Right lobe of liver (tissue), 6 donors: ENCODE data around the gene IGSF21. TPM values are rescaled to one million over a fixed set of nuclear protein-coding genes. Genes with fewer than 3 reads are reported as not detected.

Experiments used
- ATAC-seq, 4 donors: fragments of 200-7000 bp; cut with Tn5 transposase; one replicate each; pipeline ENCODE4 v1.9.1; 2020; ENCODE audit warnings: mild to moderate bottlenecking in 4 of 4, moderate library complexity in 4 of 4
- DNase-seq, 3 donors: peaks; one replicate each; pipeline ENCODE4 v3.0.0-alpha.2; 2020
- H3K27ac ChIP-seq, 3 donors: fragments of 200-600 bp; one replicate each; pipeline ENCODE4 v1.8.0; 2022
- H3K27me3 ChIP-seq, 2 donors: fragments of 200-600 bp; one replicate each; pipeline ENCODE4 v1.8.0; 2022
- H3K36me3 ChIP-seq, 4 donors: fragments of 200-600 bp; sonication (generic) in 1 of 4; one replicate each; pipeline versions ENCODE4 v1.5.1 to v1.8.0; 2017 to 2022; ENCODE audit warnings: control low read depth in 1 of 4
- H3K4me1 ChIP-seq, 4 donors: fragments of 200-600 bp; sonication (generic) in 1 of 4; one replicate each; pipeline versions ENCODE4 v1.5.1 to v1.8.0; 2017 to 2022; ENCODE audit warnings: control low read depth in 1 of 4
- H3K4me3 ChIP-seq, 3 donors: fragments of 200-600 bp; one replicate each; pipeline ENCODE4 v1.8.0; 2022
- H3K9me3 ChIP-seq, 4 donors: fragments of 200-600 bp; sonication (generic) in 1 of 4; one replicate each; pipeline versions ENCODE4 v1.5.1 to v1.8.0; 2017 to 2022; ENCODE audit warnings: control low read depth in 1 of 4
- POLR2A ChIP-seq: fragments of 450-650 bp; IDR thresholded peaks from one replicate; pipeline ENCODE4 v1.6.1; 2017; ENCODE audit warnings: antibody characterized with exemption, mild to moderate bottlenecking
- WGBS: methylation state at CpG from one replicate; pipeline ENCODE4 v1.1.6; 2018; ENCODE audit warnings: low coverage, low lambda C conversion rate; ENCODE audit not compliant: insufficient coverage; ENCODE audit errors: missing lambda C conversion rate; 5-methylcytosine and 5-hydroxymethylcytosine counted together
- intact Hi-C, 2 donors: fragments of 100-400 bp; cut with DNase I; formaldehyde crosslinking; loops; one replicate each; pipeline versions ENCODE4 v1.11.2 to v1.14.1; 2022
- total RNA-seq, 6 experiments: library from RNA; depleted of rRNA in 2 of 6; stranded (reverse); fragments of >200 nt in 2 of 6; fragmentation: NEBNext Ultra II Directional in 3 of 6; extraction: Animal tissue kit (Norgen Biotek cat#: 25700) in 3 of 6; gene quantifications; one replicate each; pipeline versions ENCODE4 v1.1.0 to v1.2.4, GENCODE V29; 2016 to 2023
- TF ChIP-seq, protein P1 (sequence below), 4 donors: fragments of 200-600 bp in 3 of 4; fragments of 450-650 bp in 1 of 4; IDR thresholded peaks; one replicate each; pipeline versions ENCODE4 v1.5.1 to v1.8.0; 2016 to 2022; ENCODE audit warnings: antibody characterized with exemption in 4 of 4, mild to moderate bottlenecking in 2 of 4
- donor health status: DM: no; HTN: yes; CAD: no.
- donor health status: DM: no; HTN: no; CAD: no.
- donor health status: DM: no; HTN: no; CAD: no.
- donor health status: DM: no; HTN: yes; CAD: no.
- donor health status: DM: no; HTN: yes; CAD: no.

The IGSF21 gene
- total RNA-seq, 6 experiments from 2014 or later: 0.34 to 2.0 (median 0.71) TPM

DNA sequence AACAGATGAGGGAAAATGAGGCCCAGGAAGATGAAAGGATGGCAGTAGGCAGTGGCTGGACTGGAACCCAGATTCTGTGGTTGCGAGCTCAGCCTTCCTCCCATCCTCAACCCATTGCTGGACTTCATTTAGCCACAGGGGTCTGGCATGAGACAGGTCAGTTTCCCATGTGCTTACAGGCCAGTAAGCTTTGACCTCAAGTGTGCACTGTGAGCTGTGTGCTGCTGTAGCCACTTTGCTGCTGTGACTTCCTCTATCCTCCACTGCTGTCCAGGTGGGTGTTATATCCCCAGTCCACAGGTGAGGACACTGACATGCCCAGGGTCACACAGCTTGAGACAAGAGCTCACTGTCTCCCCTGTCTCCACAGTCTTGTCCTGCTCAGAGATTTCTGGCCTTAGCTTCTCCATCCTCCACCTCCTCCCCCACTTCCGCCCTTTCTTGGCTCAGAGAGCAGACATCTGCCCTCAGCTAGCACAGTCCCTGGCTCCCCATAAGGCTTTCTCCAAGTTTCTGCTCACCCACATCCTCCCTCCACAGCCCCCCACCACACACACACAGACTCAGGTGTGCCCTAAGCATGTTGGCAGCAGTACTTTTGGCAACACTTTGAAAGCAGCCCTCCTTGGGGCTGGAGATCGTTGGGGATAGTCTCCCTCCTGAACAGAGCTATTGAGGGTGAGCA, 7.3 kb downstream of the IGSF21 start:
- H3K9me3 ChIP-seq: no peaks in the 10 kb centered on the region
- no peak for TF ChIP-seq POLR2A
- TF ChIP-seq, protein P1, sequence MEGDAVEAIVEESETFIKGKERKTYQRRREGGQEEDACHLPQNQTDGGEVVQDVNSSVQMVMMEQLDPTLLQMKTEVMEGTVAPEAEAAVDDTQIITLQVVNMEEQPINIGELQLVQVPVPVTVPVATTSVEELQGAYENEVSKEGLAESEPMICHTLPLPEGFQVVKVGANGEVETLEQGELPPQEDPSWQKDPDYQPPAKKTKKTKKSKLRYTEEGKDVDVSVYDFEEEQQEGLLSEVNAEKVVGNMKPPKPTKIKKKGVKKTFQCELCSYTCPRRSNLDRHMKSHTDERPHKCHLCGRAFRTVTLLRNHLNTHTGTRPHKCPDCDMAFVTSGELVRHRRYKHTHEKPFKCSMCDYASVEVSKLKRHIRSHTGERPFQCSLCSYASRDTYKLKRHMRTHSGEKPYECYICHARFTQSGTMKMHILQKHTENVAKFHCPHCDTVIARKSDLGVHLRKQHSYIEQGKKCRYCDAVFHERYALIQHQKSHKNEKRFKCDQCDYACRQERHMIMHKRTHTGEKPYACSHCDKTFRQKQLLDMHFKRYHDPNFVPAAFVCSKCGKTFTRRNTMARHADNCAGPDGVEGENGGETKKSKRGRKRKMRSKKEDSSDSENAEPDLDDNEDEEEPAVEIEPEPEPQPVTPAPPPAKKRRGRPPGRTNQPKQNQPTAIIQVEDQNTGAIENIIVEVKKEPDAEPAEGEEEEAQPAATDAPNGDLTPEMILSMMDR (IDR thresholded peaks at IDR 0.05): no peak
- no peak for ATAC-seq
- 62% methylated on average over 3 of the region's 3 CpGs for WGBS
- H3K4me1 ChIP-seq: no peaks in the 10 kb centered on the region
- peaks cover 0 to 8% of the 10 kb centered on the region in 2 donors for H3K27me3 ChIP-seq
- no peak overlapping the region for H3K27ac ChIP-seq
- intact Hi-C loops: no loop called here
- no peaks in the 10 kb centered on the region for H3K36me3 ChIP-seq
- no peak for DNase-seq
- no peak overlapping the region for H3K4me3 ChIP-seq

DNA sequence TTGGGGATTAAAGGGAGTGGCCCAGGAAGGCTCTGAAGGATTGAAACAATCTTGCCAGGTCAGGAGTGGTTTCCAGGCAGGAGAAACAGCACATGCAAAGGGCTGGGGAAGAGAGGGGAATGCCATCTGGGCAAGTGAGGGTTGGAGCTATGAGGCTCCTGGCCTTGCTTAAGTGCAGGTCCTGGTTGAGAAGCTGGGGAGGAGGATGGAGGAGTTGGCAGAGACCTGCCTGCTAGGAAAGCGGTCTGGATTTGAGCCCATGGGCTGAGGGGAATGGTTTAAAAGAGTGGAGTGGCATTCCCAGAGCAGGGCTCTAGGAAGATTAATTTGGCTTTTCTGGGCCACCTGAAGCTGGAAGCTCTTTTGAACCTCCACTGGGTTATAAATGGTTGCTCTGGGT, 9.2 kb downstream of the IGSF21 start:
- Histone ChIP-seq H3K4me3 (no peak overlapping the region), H3K9me3 (no peaks in the 10 kb centered on the region), H3K27ac (no peak overlapping the region), H3K36me3 (no peaks in the 10 kb centered on the region), H3K27me3 (no peaks in the 10 kb centered on the region), H3K4me1 (no peaks in the 10 kb centered on the region)
- TF ChIP-seq POLR2A: no peak
- TF ChIP-seq, protein P1 (IDR thresholded peaks at IDR 0.05): no peak
- ATAC-seq (no peak), DNase-seq (no peak)
- 100% methylated on average over 1 of the region's 1 CpG for WGBS
- intact Hi-C loops: no loop called here

- peak in 3 of 4 donors; percentile 36 to 62 (median 51) for ATAC-seq
- Histone ChIP-seq H3K4me3 (no peak overlapping the region), H3K9me3 (no peaks in the 10 kb centered on the region), H3K27ac (no peak overlapping the region), H3K27me3 (no peaks in the 10 kb centered on the region), H3K4me1 (no peaks in the 10 kb centered on the region), H3K36me3 (no peaks in the 10 kb centered on the region)
- 22% methylated on average over 10 of the region's 13 CpGs for WGBS
- no peak for DNase-seq
- TF ChIP-seq, protein P1 (IDR thresholded peaks at IDR 0.05): no peak
- no peak for TF ChIP-seq POLR2A
- intact Hi-C loops: no loop called here
Observed at GRCh38 chr1:18118078-18118477, 10.5 kb downstream of the IGSF21 start.

DNA sequence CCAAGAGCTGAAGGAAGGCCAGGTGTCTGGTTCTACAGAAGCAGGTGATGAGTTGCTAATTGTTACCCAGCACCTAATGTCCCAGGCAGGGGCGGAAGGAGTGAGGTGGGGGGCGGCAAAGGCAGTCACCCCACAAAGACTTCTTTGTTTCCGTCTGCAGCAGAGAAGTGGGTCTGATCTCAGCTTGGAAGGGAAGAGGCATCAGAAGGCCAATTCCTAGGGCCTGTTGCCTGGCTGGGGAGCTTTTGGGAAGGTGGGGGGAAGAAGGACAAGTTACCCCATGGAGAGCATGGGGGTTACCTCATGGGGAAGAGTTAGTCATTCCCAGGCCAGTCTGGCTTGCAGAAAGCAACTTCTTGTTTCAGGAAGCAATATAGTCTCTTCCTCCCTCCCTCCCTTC, 10.9 kb downstream of the IGSF21 start:
- Histone ChIP-seq H3K4me3 (no peak overlapping the region), H3K27me3 (no peaks in the 10 kb centered on the region), H3K27ac (no peak overlapping the region), H3K36me3 (no peaks in the 10 kb centered on the region), H3K9me3 (no peaks in the 10 kb centered on the region), H3K4me1 (no peaks in the 10 kb centered on the region)
- ATAC-seq (peak in 1 of 4 donors; percentile 21), DNase-seq (no peak)
- intact Hi-C loops: no loop called here
- 35% methylated on average over 3 of the region's 3 CpGs for WGBS
- TF ChIP-seq, protein P1 (IDR thresholded peaks at IDR 0.05): no peak
- no peak for TF ChIP-seq POLR2A
